ENCODE data around the gene TBCK. TPM values are rescaled to one million over a fixed set of nuclear protein-coding genes. Genes with fewer than 3 reads are reported as not detected.
A peak's percentile ranks its signal among the peaks of the same experiment; 100 is the strongest.

The TBCK gene
- total RNA-seq, 1 donor from 2014 or later = 28.2 TPM

DNA sequence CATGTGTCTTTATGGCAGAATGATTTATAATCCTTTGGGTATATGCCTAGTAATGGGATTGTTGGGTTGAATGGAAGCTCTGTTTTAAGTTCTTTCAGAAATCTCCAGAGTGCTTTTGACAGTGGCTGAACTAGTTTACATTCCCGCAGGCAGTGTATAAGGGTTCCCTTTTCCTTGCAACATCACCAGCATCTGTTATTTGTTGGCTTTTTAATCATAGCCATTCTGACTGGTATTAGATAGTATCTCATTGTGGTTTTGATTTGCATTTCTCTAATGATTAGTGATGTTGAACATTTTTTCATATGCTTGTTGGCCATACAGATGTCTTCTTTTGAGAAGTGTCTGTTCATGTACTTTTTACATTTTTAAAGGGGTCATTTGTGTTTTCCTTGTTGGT lies 129.8 kb downstream of the TBCK start:
- Mint-ChIP-seq H3K4me3 (ENCODE audit: unreplicated experiment) (no peak overlapping the region), H3K27me3 (ENCODE audit: low read depth) (no peaks in the 10 kb centered on the region), H3K27ac (ENCODE audit: unreplicated experiment) (no peak overlapping the region), H3K9me3 (ENCODE audit: low read depth) (peaks cover 13% of the 10 kb centered on the region), H3K36me3 (ENCODE audit: low read depth) (peaks cover 30% of the 10 kb centered on the region), H3K4me1 (ENCODE audit: low read depth) (no peaks in the 10 kb centered on the region)
- no peak for DNase-seq (ENCODE audit: low spot score)
- TF ChIP-seq, protein P1, sequence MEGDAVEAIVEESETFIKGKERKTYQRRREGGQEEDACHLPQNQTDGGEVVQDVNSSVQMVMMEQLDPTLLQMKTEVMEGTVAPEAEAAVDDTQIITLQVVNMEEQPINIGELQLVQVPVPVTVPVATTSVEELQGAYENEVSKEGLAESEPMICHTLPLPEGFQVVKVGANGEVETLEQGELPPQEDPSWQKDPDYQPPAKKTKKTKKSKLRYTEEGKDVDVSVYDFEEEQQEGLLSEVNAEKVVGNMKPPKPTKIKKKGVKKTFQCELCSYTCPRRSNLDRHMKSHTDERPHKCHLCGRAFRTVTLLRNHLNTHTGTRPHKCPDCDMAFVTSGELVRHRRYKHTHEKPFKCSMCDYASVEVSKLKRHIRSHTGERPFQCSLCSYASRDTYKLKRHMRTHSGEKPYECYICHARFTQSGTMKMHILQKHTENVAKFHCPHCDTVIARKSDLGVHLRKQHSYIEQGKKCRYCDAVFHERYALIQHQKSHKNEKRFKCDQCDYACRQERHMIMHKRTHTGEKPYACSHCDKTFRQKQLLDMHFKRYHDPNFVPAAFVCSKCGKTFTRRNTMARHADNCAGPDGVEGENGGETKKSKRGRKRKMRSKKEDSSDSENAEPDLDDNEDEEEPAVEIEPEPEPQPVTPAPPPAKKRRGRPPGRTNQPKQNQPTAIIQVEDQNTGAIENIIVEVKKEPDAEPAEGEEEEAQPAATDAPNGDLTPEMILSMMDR (IDR thresholded peaks at IDR 0.05) = no peak

DNA sequence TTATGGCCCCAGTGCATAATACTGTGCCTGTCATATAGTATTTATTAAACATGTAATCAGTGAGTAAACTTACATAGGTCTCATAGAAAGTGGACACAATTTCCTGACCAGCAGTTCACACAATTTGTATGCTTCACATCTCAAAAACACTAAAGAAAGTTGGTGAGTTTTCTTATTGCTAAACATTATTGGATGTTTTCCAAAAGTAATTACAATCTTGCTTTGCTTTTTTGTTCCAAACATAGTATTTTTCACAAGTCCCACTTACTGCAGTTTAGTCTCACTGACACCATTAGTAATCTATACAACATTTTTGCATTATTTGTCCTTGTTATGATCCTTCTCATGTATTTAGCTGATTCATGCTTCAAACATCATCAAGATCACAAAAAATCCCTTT lies 132.5 kb downstream of the TBCK start:
- Mint-ChIP-seq H3K9me3 (ENCODE audit: low read depth) (peaks cover 19% of the 10 kb centered on the region), H3K36me3 (ENCODE audit: low read depth) (peaks cover 33% of the 10 kb centered on the region), H3K4me1 (ENCODE audit: low read depth) (no peaks in the 10 kb centered on the region), H3K27ac (ENCODE audit: unreplicated experiment) (no peak overlapping the region), H3K27me3 (ENCODE audit: low read depth) (no peaks in the 10 kb centered on the region), H3K4me3 (ENCODE audit: unreplicated experiment) (no peak overlapping the region)
- no peak for DNase-seq (ENCODE audit: low spot score)
- TF ChIP-seq, protein P1 (IDR thresholded peaks at IDR 0.05) = no peak

DNA sequence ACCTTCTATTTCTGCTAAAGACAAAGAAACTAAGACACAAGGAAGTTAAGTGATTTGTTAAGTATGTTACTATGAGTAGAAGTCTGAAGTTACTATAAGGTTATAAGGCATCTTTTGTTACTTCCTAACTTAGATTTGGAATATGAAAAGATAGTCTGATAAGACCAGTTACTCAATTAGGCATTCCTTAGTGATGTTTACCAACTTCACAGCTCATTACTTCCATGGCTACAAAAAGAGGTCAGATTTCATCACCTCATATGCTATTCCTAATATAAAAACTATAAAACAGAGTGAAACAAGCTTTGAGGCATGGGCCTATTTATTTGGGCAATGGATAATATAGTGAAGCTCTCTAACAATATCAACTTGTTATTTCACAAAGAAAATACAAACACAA lies 143.1 kb downstream of the TBCK start:
- DNase-seq (ENCODE audit: low spot score) = no peak
- no peaks in the 10 kb centered on the region for H3K27me3 Mint-ChIP-seq (ENCODE audit: low read depth)
- no peaks in the 10 kb centered on the region for H3K4me1 Mint-ChIP-seq (ENCODE audit: low read depth)
- H3K4me3 Mint-ChIP-seq (ENCODE audit: unreplicated experiment) = no peak overlapping the region
- peaks cover 16% of the 10 kb centered on the region for H3K9me3 Mint-ChIP-seq (ENCODE audit: low read depth)
- TF ChIP-seq, protein P1 (IDR thresholded peaks at IDR 0.05) = no peak
- peaks cover 12% of the 10 kb centered on the region for H3K36me3 Mint-ChIP-seq (ENCODE audit: low read depth)
- no peak overlapping the region for H3K27ac Mint-ChIP-seq (ENCODE audit: unreplicated experiment)

DNA sequence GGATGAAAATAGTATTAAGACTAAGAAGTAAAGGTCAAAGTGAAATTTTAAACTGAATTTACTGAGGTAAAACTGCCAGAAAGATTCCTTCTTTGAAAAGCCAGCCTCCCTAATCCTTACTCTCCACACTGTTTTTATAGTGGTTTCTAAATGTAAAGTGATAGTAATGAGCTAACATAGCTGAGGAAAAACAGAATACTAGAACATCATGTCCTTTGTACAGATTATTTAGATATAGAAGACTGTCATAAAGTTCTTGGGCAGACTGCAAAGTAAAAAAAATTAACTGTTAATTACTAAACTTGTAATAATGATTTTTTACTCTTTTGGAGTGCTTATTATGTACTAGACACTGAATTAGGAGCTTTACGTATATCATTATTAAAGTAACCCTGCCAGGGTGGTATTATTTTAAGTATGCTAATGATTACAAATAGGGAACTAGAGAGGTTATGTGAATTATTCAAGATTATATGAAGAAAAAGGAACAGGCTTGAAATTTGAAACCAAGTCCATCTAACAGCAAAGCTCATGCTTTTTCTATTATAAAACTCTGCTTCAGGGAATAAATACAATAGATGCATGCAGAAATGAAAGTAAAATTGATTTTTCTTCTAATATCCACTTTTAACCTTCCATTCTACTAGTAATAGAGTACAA lies 150.5 kb downstream of the TBCK start:
- TF ChIP-seq, protein P1 (IDR thresholded peaks at IDR 0.05) = no peak
- H3K27me3 Mint-ChIP-seq (ENCODE audit: low read depth) = no peaks in the 10 kb centered on the region
- DNase-seq (ENCODE audit: low spot score) = no peak
- H3K4me1 Mint-ChIP-seq (ENCODE audit: low read depth) = peaks cover 8% of the 10 kb centered on the region
- no peak overlapping the region for H3K4me3 Mint-ChIP-seq (ENCODE audit: unreplicated experiment)
- peaks cover 5% of the 10 kb centered on the region for H3K9me3 Mint-ChIP-seq (ENCODE audit: low read depth)
- H3K27ac Mint-ChIP-seq (ENCODE audit: unreplicated experiment) = peak overlapping the region; percentile 3
- H3K36me3 Mint-ChIP-seq (ENCODE audit: low read depth) = peaks cover 23% of the 10 kb centered on the region

DNA sequence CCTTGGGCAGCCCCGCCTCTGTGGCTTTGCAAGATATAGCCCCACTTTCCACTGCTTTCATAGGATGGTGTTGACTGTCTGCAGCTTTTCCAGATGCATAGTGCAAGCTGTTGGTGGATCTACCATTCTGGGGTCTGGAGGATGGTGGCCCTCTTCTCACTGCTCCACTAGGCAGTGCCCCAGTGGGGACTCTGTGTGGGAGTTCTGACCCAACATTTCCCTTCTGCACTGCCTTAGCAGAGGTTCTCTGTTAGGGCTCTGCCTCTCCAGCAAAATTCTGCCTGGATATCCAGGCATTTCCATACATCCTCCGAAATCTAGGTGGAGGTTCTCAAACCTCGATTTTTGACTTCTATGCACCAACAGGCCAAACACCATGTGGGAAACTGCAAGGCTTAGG lies 153.7 kb downstream of the TBCK start:
- Mint-ChIP-seq H3K4me1 (ENCODE audit: low read depth) (peaks cover 11% of the 10 kb centered on the region), H3K4me3 (ENCODE audit: unreplicated experiment) (no peak overlapping the region), H3K27me3 (ENCODE audit: low read depth) (no peaks in the 10 kb centered on the region), H3K9me3 (ENCODE audit: low read depth) (peaks cover 5% of the 10 kb centered on the region), H3K27ac (ENCODE audit: unreplicated experiment) (no peak overlapping the region), H3K36me3 (ENCODE audit: low read depth) (peaks cover 17% of the 10 kb centered on the region)
- no peak for DNase-seq (ENCODE audit: low spot score)
- TF ChIP-seq, protein P1 (IDR thresholded peaks at IDR 0.05) = no peak

Measured in chondrocyte (in vitro differentiated cells).